ENCODE results near the gene ST6GALNAC4.

Gene ST6GALNAC4

DNA sequence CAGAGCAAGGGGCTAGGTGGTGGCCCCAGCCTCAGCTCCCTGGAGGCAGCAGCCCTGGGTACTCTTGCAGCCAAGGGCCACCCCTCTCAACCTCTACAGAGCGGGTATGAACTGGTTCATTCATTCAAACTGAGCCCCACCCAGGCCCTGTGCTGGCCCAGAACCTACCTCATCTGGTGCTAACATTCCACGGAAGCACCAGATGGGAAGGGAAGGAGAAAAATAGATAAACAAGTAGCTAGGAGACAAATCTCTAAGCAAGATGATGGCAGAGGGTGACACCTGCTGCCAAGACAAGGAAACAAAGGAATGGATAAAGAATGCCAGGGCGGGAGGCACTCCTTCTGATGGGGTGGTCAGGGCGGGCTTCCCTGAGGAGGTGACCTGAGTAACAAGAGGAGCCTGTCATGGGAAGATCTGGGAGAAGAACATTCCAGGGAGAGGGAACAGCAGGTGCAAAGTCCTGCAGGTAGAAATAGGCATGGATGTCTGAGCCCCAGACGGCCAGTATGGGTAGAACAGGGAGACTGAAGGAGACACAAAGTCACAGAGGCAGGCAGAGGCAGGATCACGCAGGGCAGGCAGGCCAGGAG lies 6.1 kb downstream of the ST6GALNAC4 start:
- no peak for DNase-seq

DNA sequence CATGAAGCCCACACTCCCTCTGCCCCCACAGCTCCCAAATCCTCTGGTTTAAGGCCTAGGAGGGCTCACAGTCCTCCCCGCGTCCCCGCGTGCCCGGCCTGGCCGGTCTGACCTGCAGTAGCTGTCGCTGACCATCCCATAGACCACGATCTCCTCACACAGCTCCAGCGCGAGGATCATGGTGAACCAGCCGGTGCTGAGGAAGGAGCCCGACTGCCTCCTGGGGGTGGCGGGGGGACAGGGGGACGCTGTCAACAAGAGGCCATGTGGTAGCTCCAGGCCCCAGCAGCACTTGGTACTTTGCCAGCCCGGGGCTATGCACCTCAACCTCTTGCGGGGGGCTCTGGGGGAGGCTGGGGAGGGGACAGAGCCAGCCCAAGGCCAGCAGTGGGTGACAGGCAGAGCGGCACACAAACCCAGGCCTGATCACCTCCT lies 7.0 kb downstream of the ST6GALNAC4 start:
- DNase-seq = no peak

GRCh38 chr9:127908660-127908926 lies 8.2 kb downstream of the ST6GALNAC4 start:
- no peak for DNase-seq

DNA sequence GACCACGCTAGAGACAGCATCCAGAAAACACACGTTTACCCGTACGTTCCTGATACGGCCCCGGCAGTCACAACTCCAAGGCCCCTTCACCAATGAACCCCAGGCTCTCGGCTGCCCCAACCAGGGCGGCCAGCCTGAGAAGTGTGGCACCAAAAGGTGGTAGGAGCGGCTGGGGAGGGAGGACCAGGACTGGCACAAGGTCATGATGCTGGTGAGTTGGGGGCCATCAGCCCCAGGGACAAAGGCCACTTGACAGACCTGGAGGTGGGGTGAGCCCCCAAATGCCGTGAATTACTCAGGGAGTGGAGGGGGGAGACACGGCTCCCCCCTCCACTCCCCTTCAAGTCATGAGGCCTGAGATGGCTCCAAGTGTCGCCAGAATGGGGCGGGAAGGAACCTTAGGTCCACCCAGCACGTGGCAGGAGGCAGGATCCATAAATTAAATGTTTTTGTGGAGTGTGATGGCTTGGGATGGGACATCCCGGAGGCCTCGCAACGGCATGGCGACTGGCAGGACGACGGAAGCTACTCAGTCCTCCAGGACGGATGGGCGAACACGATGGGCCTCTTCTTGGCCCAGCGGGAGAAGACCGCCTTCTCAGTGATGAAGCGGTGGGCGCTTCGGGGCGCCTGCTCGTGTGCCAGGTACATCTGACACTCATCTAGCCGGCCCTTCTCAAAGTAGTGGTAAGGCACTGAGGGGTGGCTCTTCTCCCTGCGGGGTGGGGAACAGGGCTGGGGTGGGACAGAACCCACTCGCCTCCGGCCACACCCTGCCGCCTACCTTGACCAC lies 8.8 kb downstream of the ST6GALNAC4 start:
- no peak for DNase-seq

DNA sequence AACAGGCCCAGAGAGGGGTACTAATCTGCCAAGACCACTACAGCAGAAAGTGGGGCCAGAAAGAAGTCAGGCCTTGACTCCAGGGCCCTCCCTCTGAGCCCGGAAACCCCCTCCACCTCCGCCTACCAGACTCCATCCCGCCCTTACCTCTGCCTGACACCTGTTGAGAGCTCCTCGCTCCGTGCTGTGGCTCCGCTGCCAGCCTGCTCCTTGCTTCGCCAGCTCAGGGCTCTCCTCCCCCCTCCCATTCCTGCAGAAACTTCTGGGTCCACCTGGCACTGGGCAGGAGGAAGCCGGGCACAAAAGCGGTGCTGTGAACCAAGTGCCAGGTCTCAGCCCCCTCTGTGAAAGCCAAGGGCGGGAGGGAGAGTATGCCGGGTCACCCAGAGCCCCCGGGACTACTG lies 11.1 kb downstream of the ST6GALNAC4 start:
- no peak for DNase-seq

GRCh38 chr9:127905004-127905728 lies 11.7 kb downstream of the ST6GALNAC4 start:
- no peak for DNase-seq

DNA sequence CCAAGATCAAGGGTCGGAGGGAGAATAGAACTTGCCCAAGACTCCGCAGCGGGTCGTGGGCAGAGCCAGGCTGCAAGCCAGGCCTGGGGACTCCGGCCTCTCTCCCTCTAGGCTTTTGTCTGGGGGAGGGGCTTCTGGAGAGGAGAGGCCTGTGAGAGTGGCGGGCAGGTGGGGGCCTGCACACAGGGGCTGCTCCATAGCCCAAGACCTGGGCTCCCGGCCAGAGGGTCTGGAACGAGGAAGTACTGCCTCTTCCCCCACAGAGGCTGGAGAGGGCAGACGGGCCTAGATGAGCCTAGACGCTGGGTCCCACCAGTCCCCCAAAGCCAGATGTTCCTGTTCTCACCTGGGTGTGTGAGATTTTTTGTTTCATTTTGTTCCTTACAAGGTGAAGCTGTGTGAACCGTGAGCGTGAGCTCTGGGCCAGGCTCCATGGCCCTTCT lies 12.3 kb downstream of the ST6GALNAC4 start:
- no peak for DNase-seq

DNA sequence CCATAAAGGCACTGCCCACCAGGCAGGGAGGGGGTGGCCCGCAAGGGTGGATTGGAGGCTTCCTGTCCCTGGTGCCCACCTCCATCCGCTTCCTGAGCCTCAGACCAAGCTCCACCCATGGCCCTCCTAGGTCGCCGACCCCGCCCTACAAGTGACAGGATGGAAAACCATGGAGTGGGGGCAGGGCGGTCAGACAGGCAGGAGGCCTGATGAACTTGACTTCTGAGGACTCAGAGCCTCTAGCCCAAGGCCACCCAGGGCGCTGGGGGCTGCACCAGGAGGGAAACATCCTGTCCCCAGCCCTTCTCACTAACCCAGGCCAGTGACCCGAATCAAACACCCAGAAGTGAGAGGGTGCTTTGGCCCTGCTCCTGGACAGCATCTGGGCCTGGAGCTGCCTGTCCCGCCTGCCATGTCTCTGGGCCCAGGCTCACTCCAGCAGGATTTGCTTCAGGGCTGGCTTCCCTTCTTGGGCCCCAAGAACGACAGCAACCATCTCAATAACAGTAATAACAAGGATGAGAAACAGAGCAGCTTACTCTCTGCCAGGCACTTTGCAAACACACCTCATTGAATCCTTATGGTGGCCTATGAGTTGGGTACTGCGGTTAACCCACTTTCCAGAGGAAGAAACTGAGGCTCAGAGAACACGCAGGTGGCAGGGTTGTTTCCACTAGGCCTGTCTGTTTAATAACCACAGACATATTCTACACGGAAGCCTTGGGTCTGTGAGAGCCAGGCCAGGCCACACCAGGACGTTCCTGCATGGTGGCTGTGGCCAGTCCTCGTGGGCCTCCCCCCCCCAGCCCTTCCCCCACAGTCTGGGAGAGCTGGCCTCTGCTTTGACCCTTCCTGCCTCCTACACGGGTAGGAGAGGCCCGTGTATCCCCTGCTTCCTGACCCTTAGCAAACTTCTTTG lies 13.0 kb downstream of the ST6GALNAC4 start:
- peak; percentile 66 for DNase-seq

DNA sequence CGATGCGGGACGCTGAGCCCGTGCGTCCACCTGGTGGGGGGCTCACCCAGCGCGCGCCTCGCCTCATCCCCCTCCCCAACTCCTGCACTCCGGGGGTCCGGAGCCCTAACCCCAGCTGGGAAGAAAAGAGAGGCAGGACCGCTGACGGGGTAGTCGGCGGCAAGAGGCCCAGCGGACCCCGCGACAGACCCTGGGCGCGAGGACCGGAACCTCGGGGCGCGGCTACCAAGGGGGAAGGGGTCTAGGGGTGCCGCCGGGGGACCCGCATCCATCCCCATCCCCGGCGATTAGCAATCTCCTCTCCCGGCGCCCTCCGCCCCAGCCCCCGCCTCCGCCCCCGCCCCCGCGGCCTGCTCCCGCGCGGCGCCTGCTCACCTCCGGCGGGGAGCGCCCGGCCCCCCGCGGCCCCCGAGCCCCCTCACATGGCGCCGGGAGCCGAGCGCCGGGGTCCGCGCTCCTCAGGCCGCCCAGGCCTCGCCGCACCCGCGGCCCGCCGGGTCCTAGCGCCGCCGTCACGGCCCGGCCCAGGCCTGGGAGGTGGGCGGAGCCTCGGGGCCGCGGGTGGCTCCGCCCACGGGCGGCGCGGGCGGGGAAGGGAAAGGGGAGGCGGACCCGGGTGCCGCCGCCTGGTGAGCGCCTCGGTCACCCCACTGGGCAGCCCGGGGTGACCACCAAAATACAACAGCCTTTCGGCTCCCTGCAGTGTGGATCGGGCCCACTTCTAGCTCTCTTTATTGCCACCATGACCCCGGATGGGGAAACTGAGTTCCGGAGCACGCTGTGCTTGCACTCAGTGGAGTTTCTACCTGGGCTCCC lies 17.5 kb downstream of the ST6GALNAC4 start, which contains the start of gene ST6GALNAC6:
Gene ST6GALNAC6 (minus strand): TSS at position 476 of the 816 bp plus-strand sequence. CDS start 1,622 bp downstream, outside the sequence.
- DNase-seq = peak; percentile 82

DNA sequence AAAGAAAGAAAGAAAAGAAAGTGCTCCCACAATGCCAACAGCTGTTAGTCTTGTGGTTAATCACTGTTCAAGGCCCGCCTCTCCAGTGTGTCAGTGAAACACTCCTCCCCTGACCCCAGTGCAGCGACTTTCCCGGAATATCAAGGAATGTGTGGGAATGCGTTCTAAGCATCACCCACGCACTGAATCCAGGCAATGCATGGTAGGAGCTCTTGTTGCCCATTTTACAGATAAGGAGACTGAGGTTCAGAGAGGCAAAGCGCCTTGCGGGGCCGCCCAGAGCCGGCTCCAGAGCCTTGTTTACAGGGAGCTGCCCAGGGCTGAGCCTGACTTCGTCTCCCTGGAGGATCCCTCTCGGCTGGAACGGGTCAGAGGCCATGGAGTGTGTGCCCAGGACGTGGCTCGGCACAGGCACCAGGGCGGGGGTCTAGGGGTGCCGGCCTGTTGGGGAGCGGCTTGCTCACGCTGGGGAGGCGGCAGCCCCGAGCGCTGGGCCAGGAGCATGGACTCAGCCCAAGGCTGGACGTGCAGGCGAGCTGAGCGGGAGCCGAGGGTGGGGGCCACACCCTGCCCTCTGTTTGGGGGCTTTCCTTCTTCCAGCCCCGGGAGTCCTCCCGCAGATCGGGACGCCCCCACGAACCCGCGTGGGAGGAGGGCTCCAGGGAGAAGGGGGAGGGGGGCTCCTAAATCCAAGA lies 18.3 kb downstream of the ST6GALNAC4 start:
- DNase-seq = no peak

DNA sequence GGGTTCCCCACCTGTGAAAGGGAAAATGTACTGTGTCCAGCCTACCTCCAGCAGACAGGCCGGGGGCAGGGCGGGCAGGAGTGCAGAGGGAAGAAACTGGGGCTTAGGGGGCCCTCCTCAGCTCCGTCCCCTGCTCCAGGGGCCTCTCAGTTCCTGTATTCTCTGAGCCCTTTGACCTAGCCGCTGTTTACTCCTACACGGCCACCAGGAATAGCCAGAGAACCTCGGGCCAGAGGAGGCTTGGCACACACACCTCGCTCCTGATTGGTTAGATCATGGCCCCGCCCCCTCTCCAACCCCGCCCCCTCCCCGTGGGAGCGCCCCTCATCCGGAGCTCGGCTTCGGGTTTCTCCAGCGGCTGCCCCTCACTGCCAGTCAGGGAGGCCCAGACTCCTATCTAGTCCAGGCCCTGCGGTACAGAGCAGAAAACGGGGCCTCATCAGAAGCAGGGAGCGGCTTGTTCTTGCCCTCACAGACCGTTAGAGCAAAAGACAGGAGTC lies 19.6 kb downstream of the ST6GALNAC4 start:
- peak; percentile 64 for DNase-seq

GRCh38 chr9:127896395-127897192 lies 20.2 kb downstream of the ST6GALNAC4 start:
- DNase-seq = no peak

GRCh38 chr9:127895811-127896210 lies 21.0 kb downstream of the ST6GALNAC4 start:
- no peak for DNase-seq

DNA sequence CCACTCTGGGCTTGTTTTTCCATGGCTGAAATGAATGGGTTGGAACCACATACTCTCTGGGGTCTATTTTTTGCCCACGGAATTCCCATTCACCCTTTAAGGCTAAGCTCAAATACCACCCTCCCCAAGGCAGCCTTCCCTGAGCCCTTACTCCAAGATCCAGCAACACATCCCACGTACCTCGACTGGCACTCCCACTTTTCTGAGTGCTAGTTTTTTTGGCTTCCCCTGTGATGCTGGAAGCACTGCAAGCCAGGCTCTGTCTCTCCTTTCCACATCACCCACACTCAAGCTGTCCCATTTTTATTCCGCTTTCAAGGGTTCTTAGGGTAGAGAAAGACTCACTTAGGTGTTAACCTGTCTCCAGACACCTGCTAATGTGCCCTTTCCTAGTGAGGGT lies 23.4 kb downstream of the ST6GALNAC4 start:
- DNase-seq = no peak

GRCh38 chr9:127892831-127893230 lies 24.0 kb downstream of the ST6GALNAC4 start:
- no peak for DNase-seq

DNA sequence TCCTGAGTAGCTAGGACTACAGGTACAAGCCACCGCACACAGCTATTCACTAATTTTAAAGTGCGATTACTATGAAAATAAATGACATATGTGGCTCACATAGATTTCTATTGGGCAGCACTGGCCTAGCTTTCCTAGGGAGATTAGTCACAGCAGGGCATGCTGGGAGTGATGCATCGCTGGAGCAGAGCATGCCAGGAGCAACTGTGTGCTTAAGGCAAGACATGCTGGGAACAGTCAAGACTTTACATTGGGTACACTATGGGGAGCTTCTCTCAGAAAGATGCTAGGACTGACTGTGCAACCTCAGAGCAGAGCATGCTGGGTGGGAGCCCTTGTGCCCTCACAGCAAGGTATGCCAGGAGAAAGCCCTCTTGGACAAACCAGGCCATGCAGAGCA lies 26.8 kb downstream of the ST6GALNAC4 start:
- no peak for DNase-seq

DNA sequence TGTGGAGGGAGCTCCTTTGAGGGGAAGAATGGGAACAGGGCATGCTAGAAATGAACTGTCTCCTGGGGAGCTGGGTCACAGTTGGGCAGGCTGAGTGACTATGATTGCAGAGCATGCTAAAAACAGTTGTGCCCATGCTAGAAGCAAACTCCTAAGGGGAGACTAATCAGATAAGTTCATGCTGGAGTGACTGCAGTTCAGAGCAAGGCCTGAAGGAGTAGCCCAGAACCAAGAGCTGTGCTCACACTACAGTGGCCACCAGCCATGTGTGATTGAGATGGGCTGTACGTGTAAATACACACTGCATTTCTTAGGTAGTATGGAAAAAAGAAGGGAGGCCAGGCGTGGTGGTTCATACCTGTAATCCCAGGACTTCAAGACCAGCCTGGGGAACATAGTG lies 29.0 kb downstream of the ST6GALNAC4 start:
- DNase-seq = no peak

DNA sequence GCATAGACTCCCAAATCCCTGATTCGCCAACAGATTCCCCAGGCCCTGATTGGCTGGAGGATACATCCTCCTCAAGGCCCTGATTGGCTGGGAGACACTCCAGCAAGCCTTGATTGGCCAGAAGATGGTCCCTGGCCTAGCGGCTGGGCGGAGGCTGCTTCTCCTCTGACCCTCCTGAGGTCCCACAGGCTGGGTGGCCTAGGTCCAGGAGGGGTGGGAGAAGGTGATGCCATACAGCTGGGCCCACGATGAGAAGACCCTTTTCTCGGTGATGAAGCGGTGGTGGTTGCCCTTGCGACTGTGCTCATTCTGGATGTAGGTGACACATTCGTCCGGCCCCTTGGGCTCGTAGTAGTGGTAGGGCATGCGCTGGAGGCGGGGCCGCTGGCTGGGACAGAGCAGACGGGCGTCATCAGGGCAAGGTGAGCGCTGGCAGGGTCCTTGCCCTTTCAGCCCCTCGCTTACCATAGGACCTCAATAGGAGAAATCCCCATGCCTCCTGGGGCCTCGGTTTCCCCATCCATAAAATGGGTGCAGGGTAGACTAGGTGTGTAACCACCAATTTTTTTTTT lies 30.4 kb downstream of the ST6GALNAC4 start:
- no peak for DNase-seq

DNA sequence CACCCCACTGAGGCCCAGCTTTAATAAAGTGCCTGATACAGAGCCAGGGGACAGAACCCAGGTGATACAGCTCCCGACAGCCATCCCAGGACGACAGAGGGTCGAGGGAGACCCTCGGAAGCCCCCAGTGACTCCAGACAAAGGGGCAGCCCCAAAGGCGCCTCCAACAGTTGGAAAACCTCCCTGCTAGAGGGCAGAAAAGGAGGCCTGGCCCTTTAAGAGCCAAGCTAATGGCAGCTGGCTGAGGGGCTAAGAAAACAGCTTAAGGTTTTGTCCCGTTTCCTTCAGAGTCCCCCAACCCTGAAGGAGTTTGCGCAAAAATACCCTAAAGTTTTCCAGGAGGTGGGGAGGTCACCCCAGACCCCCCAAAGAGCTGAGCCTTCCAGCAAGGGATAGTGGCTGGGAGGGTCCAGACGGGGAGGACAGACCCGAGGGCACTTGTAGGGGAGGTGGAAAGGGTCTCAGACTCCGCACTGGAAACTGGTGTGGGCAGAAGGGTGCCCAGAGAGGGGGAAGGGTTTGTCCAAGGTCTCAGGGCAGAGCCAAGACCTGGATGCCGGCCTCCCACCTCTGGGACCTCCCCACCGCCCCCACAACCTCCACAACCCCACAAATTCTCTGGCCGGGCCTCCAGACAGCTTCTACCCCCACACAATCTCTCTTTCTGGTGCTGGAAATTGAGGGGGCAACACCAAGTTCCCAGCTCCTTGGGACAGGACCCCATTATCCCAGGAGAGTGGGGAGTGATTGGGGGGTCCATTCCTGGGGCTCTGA lies 31.1 kb downstream of the ST6GALNAC4 start:
- no peak for DNase-seq

Measured in inflammatory macrophage treated with lipopolysaccharide for 4 hours (primary cell).